ENCODE measurements around the gene PARP14.
"Not testable (repeated sequence)": the region's sequence is repeated elsewhere in the genome, so short reads cannot be mapped to it uniquely, and the experiment has no call there.

PARP14 gene

DNA sequence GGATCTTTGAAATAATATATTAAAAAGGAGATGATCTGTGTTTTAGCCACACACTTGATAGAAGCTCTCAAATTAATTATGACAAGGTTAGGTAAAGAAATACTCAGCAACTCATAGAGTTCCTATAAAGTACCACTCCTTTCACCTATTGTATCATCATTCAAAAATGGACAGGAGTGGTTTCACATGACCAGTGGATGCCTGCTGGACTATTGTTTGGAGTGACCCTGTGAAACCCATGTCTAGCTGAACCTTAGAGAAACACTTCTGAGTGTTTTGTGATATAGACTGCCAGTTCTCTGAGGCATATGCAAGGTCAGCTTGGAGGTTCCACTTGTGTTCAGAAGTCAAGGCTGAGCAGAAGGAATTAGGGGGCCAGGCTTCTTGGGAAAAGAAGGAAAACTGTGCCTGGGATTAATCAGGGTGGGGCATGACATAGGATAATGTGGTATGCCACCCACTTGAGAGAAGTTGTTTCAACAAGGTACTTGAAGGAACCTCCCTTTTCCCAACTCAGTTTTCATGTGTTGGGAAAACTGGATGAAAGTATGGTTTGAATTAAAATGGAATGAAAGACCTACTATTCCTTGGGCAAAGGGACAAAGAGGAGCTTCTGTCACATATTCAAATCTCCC lies 15.4 kb downstream of the PARP14 start:
- intact Hi-C loops (cut with DNase I; ENCODE audit: low total_unique reads) = no loop called here
- TF ChIP-seq, protein P1, sequence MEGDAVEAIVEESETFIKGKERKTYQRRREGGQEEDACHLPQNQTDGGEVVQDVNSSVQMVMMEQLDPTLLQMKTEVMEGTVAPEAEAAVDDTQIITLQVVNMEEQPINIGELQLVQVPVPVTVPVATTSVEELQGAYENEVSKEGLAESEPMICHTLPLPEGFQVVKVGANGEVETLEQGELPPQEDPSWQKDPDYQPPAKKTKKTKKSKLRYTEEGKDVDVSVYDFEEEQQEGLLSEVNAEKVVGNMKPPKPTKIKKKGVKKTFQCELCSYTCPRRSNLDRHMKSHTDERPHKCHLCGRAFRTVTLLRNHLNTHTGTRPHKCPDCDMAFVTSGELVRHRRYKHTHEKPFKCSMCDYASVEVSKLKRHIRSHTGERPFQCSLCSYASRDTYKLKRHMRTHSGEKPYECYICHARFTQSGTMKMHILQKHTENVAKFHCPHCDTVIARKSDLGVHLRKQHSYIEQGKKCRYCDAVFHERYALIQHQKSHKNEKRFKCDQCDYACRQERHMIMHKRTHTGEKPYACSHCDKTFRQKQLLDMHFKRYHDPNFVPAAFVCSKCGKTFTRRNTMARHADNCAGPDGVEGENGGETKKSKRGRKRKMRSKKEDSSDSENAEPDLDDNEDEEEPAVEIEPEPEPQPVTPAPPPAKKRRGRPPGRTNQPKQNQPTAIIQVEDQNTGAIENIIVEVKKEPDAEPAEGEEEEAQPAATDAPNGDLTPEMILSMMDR (IDR thresholded peaks at IDR 0.05) = no peak
- no peaks in the 10 kb centered on the region for H3K27me3 ChIP-seq
- peaks cover 49 to 91% (median 65%) of the 10 kb centered on the region in 3 donors for H3K36me3 ChIP-seq
- no peak overlapping the region for H3K27ac ChIP-seq
- no peaks in the 10 kb centered on the region for H3K4me1 ChIP-seq
- no peak for DNase-seq
- H3K4me3 ChIP-seq = no peak overlapping the region
- H3K9me3 ChIP-seq = no peaks in the 10 kb centered on the region

DNA sequence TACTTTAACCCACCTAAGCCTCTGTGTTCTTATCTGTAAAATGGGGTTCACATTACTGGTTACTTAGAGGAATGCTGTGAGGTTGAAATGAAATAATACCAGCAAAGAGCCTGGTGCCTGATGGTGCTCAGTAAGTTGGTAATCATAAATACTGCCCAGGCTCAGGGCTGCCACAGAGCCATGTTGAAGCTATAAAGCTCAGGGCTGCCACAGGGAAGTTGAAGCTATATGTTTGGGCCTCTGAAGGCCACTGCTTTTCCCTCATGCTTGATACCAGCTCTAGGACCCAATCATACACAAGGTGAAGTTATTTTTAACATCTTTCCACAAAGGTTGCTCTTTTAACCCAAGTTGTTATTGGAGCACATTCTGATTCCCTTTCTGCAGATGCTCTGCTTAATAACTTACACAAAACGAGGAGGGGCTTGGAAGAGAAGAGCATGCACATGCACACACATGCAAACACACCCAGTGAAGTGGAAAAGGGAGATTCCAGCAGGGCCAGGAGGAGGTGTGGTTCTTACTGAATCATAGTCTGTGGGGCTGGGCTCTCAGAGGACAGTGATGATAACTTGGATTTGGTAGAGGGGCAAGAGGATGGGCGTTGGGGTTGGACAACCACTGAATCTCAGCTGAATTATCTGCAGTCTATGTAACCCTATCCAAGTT lies 17.4 kb downstream of the PARP14 start:
- DNase-seq = no peak

DNA sequence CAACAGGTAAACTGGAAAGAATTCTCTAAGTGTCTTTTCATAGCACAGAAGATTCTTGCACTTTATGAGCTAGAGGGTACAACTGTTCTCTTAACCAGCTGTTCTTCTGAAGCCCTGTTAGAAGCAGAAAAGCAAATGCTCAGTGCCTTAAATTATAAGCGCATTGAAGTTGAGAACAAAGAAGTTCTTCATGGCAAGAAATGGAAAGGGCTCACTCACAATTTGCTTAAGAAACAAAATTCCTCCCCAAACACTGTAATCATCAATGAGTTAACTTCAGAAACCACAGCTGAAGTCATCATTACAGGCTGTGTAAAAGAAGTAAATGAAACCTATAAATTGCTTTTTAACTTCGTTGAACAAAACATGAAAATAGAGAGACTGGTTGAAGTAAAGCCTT lies 19.6 kb downstream of the PARP14 start:
- H3K9me3 ChIP-seq = no peaks in the 10 kb centered on the region
- H3K27ac ChIP-seq = no peak overlapping the region
- H3K4me1 ChIP-seq = no peaks in the 10 kb centered on the region
- TF ChIP-seq, protein P1 (IDR thresholded peaks at IDR 0.05) = no peak
- H3K36me3 ChIP-seq = peaks cover 34 to 88% (median 66%) of the 10 kb centered on the region in 3 donors
- H3K27me3 ChIP-seq = no peaks in the 10 kb centered on the region
- DNase-seq = no peak
- intact Hi-C loops (cut with DNase I; ENCODE audit: low total_unique reads) = no loop called here
- no peak overlapping the region for H3K4me3 ChIP-seq

More for the DNA sequence above, 17.4 kb downstream of the PARP14 start:
- Histone ChIP-seq H3K27me3 (no peaks in the 10 kb centered on the region), H3K4me3 (no peak overlapping the region), H3K36me3 (peaks cover 40 to 92% (median 72%) of the 10 kb centered on the region in 3 donors), H3K27ac (no peak overlapping the region), H3K9me3 (no peaks in the 10 kb centered on the region), H3K4me1 (no peaks in the 10 kb centered on the region)
- TF ChIP-seq, protein P1 (IDR thresholded peaks at IDR 0.05) = no peak
- intact Hi-C loops (cut with DNase I; ENCODE audit: low total_unique reads) = no loop called here

DNA sequence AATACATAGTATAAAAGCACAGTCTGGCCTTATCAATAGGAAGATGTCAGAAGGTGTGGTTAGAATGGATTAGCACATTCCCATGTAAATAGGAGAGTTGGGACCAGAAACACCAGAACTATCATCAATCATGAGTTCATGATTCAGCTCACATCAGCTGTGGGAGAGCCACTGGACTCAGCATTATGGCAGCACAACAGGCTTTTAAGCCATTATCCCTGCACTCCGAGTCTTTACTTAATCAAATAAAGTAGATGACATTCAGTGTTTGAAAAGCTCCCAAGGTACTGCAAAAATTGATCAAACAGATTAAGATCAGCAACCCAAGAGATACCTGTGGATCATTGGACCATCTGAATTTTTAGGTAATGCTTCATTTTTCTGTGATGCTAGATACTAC lies 24.7 kb downstream of the PARP14 start:
- Histone ChIP-seq H3K4me3 (no peak overlapping the region), H3K27me3 (no peaks in the 10 kb centered on the region), H3K4me1 (no peaks in the 10 kb centered on the region), H3K9me3 (no peaks in the 10 kb centered on the region), H3K36me3 (peaks cover 12 to 59% (median 45%) of the 10 kb centered on the region in 3 donors), H3K27ac (no peak overlapping the region)
- DNase-seq = no peak
- intact Hi-C loops (cut with DNase I; ENCODE audit: low total_unique reads) = no loop called here
- TF ChIP-seq, protein P1 (IDR thresholded peaks at IDR 0.05) = no peak

DNA sequence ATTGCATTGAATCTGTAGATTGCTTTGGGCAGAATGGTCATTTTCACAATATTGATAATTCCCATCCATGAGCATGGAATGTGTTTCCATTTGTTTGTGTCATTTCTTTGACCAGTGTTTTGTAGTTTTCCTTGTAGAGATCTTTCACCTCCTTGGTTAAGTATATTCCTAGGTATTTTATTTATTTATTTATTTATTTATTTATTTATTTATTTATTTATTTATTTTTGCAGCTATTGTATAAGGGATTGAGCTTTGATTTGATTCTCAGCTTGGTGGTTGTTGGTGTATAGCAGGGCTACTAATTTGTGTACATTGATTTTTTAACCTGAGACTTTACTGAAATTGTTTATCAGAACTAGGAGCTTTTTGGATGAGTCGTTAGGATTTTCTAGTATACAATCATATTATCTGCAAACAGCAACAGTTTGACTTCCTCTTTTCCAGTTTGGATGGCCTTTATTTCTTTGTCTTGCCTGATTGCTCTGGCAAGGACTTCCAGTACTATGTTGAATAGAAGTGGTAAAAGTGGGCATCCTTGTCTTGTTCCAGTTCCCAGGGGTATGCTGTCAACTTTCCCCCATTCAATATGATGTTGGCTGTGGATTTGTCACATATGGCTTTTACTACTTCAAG lies 30.1 kb downstream of the PARP14 start:
- intact Hi-C loops (cut with DNase I; ENCODE audit: low total_unique reads); H3K4me3 ChIP-seq; DNase-seq; H3K27ac ChIP-seq; H3K4me1 ChIP-seq; H3K27me3 ChIP-seq; H3K9me3 ChIP-seq: not testable (repeated sequence)
- H3K36me3 ChIP-seq = peaks cover 22 to 55% (median 38%) of the 10 kb centered on the region in 3 donors

DNA sequence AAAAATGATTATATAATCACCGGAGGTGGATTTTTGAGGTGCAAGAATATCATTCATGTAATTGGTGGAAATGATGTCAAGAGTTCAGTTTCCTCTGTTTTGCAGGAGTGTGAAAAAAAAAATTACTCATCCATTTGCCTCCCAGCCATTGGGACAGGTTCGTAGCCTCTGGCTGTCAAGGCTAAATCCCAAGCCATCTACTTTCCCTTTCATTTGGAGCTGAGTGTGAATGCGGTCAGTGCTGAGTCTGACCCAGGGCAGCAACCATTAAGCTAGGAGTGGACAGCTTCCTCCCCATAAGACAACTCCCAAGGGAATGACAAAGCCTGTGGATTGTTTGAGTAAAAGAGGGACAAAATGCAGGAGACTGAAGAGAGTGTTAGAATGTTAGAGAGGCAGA lies 33.6 kb downstream of the PARP14 start:
- TF ChIP-seq, protein P1 (IDR thresholded peaks at IDR 0.05) = no peak
- Histone ChIP-seq H3K36me3 (peaks cover 31 to 70% (median 65%) of the 10 kb centered on the region in 3 donors), H3K27ac (no peak overlapping the region), H3K4me1 (no peaks in the 10 kb centered on the region), H3K9me3 (no peaks in the 10 kb centered on the region), H3K27me3 (no peaks in the 10 kb centered on the region), H3K4me3 (no peak overlapping the region)
- intact Hi-C loops (cut with DNase I; ENCODE audit: low total_unique reads) = no loop called here
- no peak for DNase-seq
